GM19043 (cell line): ENCODE data around the gene SRCIN1.
"Not testable (repeated sequence)": the region's sequence is repeated elsewhere in the genome, so short reads cannot be mapped to it uniquely, and the experiment has no call there.

Experiments used
- ATAC-seq: cut with Tn5 transposase; IDR thresholded peaks from one replicate; pipeline ENCODE4 v1.9.1; 2021; ENCODE audit warnings: low read depth; ENCODE audit not compliant: unreplicated experiment

Gene SRCIN1

DNA sequence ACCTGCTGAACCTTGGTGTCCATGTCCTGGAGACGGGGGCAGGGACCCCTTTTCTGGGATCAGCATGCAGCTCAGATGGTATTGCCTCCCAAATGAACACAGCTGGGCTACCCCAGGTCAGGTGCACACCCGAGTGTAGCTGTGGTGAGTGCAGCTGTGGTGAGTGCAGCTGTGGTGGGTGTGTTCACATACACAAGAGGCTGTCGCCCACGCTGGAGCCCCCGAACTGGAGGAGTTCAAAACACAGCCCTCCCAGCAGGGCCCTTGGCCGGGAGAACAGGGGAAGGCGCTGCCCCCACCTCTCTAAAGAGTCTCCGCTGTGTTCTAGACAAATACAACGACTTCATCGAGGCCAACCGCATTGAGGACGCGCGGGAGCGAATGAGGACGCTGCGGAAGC lies 116.0 kb downstream of the SRCIN1 start:
- ATAC-seq = not testable (repeated sequence)

DNA sequence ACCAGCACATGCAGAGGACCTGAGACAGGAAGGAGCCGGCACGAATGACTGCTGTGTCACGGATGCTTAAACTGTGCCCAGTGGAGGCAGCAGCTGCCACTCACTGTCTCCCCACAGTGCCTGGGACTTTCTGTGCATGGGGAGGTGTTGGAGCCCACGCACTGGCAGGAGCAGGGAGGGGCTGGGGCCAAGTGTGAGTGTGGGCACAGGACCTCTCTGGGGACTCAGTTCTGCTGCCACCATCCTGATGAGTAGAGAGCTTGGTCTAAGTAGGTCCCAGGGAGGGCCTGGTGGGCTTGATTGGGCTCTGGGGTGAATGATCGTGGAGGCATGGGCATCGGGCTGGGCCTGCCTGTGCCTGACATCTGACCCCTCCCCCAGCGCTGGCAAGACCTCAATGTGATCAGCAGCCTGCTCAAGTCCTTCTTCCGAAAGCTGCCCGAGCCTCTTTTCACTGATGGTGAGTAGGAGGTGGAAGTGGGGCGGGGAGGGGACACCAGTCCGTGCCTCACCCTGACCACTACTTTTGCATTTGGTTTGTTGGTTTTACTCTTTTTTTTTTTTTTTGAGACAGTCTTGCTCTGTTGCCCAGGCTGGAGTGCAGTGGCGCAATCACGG lies 120.0 kb downstream of the SRCIN1 start:
- ATAC-seq = not testable (repeated sequence)

DNA sequence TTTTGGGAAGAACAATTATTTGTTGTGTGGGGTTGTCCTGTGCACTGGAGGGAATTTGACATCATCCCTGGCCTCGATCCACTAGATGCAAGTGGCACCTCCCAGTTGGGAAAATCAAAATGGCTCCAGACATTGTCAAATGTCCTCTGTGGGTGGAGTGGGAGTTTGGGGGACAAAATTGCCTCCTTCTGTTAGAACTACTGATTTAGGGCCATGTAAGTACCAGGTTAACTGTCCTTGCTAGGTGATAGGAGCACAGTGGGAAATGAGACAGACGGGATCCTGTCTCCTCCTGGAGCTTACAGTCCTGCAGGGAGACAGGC lies 120.6 kb downstream of the SRCIN1 start:
- ATAC-seq = no peak

DNA sequence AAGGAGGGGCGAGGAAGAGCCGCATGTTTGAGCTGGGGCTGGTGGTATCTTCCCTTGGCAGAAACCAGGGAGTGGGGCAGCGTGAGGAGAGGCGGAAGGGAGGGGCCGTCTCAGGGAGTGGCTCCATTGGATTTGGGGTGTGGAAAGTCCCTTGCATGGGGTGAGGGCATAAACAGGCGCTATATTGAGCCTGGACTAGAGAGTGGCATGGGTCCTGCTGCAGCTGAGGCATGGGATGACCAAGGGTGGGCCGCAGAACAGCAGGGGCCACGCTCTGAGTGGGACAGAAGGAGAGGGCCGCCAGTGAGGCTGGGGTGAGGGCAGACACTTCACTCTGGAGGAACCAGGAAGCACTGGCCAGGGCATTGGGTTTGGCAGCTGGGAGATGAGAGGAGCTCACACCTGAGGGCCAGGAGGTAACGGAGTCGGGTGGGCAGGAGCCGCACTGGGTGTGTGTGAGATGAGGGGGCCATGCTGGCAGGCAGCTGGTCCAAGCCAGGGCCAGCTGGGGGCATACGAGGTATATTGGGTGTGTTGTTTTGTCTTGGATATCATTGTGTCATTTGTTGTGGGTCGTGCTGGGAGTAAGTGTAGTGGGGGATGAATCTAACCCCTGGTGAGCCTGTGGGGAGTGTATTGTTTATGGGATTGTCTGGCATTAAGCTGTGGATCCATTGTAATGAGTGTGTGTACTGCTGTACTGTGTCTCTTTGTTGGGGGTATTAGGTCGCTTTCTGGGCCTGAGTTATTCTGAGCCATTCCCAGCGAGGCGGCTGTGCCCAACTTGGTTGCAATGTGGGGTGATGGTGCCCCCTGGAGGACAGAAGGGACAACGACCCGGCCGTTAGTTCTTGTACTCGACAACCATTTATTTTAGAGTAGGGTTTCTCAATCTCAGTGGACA lies 121.3 kb downstream of the SRCIN1 start:
- ATAC-seq = not testable (repeated sequence)

DNA sequence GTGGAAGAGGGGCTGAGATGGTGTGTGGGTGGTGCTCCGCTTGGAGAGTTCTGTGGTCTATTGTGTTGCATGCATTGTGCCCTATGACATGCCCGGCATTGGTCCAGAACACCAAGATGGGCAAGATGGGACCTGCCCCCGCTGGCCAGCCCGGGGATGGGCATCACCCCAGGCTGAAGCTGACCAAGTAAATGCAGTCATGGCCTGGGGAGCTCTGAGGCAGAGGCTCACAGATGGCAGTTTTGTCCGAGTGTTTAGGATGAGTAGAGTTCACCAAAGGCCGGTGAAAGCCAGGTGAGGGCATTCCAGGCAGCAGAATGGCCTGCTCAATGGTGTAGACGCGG lies 123.1 kb downstream of the SRCIN1 start:
- ATAC-seq = not testable (repeated sequence)

DNA sequence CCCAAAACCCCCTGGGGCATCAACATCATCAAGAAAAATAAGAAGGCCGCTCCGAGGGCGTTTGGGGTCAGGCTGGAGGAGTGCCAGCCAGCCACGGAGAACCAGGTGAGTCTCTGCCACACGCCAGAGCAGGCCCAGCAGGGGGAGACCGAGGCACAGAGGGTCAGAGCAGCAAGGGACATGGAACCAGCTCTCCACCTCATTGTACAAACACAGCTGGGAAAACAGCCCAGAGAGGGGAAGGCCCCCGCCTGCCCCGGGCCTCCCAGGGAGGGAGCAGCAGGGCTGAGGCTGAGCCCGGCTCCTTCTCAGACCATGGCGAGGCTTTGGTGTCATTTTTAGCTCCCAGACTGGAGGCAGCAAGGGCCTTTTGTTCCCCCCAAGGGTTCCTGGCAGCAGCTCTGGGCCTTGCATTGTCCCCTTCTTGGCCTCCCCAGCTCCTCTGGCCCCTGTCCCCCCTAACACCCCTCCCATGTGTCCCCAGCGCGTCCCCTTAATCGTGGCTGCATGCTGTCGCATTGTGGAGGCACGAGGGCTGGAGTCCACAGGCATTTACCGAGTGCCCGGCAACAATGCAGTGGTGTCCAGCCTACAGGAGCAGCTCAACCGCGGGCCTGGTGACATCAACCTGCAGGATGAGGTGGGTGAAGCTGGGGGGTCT lies 123.6 kb downstream of the SRCIN1 start:
- not testable (repeated sequence) for ATAC-seq
